Measurements from ENCODE around the gene SYT2.
"Not testable (repeated sequence)": the region's sequence is repeated elsewhere in the genome, so short reads cannot be mapped to it uniquely, and the experiment has no call there.

Gene SYT2

DNA sequence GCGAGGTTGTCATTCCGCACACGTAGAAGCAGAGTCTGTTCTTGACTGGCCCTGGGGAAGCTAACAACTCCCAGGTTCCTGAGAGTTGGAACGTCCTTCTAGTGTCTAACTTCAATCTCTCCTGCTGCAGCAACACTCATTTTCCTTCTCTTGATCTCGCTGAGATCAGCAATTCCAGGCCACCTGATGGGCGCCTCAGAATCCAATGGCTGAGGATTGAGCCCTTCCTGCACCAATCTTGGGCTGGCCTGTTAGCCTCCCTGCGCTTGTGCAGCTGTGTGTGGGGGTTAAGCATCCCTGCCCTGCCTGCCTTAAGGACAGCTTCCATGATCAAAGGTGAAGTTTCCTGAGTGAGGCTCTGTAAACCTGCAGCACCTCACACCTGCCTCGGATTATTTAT is 87.9 kb downstream of the SYT2 start:
- TF ChIP-seq, protein P1, sequence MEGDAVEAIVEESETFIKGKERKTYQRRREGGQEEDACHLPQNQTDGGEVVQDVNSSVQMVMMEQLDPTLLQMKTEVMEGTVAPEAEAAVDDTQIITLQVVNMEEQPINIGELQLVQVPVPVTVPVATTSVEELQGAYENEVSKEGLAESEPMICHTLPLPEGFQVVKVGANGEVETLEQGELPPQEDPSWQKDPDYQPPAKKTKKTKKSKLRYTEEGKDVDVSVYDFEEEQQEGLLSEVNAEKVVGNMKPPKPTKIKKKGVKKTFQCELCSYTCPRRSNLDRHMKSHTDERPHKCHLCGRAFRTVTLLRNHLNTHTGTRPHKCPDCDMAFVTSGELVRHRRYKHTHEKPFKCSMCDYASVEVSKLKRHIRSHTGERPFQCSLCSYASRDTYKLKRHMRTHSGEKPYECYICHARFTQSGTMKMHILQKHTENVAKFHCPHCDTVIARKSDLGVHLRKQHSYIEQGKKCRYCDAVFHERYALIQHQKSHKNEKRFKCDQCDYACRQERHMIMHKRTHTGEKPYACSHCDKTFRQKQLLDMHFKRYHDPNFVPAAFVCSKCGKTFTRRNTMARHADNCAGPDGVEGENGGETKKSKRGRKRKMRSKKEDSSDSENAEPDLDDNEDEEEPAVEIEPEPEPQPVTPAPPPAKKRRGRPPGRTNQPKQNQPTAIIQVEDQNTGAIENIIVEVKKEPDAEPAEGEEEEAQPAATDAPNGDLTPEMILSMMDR (IDR thresholded peaks at IDR 0.05; ENCODE audit: extremely low read depth, missing control alignments), result no peak
- DNase-seq (ENCODE audit: low spot score), result no peak

- TF ChIP-seq, protein P1 (IDR thresholded peaks at IDR 0.05; ENCODE audit: extremely low read depth, missing control alignments), result no peak
- DNase-seq (ENCODE audit: low spot score), result no peak
Measured at GRCh38 chr1:202621446-202621845, 88.8 kb downstream of the SYT2 start.

- not testable (repeated sequence) for DNase-seq (ENCODE audit: low spot score)
Measured at GRCh38 chr1:202620036-202620435, 90.2 kb downstream of the SYT2 start.

- DNase-seq (ENCODE audit: low spot score), result no peak
- TF ChIP-seq, protein P1 (IDR thresholded peaks at IDR 0.05; ENCODE audit: extremely low read depth, missing control alignments), result no peak
Measured at GRCh38 chr1:202619505-202619904, 90.7 kb downstream of the SYT2 start.

- not testable (repeated sequence) for DNase-seq (ENCODE audit: low spot score)
Measured at GRCh38 chr1:202619012-202619411, 91.2 kb downstream of the SYT2 start.

- TF ChIP-seq, protein P1 (IDR thresholded peaks at IDR 0.05; ENCODE audit: extremely low read depth, missing control alignments), result no peak
- peak; percentile 35 for DNase-seq (ENCODE audit: low spot score)
Measured at GRCh38 chr1:202616355-202616915, 93.8 kb downstream of the SYT2 start.

DNA sequence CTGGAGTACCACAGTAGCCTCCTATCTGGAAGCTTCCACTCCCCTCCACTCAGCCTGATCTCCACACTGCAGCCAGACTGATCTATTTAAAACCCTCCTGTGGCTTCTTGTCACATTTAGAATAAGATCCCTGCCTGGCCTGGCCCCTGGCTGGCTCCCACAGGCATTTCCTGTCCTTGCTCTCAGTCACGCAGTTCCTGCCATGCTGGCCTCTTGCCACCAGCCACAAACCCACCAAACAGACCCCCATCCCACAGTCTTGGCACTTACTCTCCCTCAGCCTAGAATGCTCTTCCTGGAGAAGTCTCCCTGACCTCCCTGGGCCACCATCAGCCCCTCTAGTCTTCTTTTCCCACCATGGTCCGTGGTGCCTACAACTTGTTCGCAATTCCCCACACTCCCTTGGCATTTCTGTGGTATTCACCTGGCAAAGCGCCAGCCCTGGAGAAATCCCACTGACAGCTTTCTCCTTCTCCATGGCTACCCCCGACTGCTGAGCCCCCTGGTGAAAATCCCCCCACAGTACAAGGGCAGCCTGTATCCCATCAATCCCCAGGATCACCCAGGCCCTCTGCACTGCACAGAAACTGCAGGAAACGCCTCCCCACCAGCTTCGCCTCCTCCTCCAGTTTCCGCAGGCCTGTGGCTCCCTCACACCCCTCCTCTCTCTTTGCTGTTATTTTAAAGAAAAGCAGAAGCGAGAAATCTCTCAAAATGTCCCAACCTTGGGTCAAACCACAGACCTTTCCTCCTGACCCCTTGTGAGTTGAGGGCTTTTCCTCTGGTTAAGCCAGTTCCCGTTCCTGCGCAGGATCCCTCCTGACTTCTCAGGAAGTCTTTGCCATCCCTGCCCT is 94.5 kb downstream of the SYT2 start:
- peak; percentile 75 for DNase-seq (ENCODE audit: low spot score)
- TF ChIP-seq, protein P1 (IDR thresholded peaks at IDR 0.05; ENCODE audit: extremely low read depth, missing control alignments), result no peak

GRCh38 chr1:202615208-202615500 is 95.1 kb downstream of the SYT2 start:
- not testable (repeated sequence) for DNase-seq (ENCODE audit: low spot score)

- not testable (repeated sequence) for DNase-seq (ENCODE audit: low spot score)
Measured at GRCh38 chr1:202614363-202615207, 95.7 kb downstream of the SYT2 start.
